ENCODE measurements around the gene CIRBP.

DNA sequence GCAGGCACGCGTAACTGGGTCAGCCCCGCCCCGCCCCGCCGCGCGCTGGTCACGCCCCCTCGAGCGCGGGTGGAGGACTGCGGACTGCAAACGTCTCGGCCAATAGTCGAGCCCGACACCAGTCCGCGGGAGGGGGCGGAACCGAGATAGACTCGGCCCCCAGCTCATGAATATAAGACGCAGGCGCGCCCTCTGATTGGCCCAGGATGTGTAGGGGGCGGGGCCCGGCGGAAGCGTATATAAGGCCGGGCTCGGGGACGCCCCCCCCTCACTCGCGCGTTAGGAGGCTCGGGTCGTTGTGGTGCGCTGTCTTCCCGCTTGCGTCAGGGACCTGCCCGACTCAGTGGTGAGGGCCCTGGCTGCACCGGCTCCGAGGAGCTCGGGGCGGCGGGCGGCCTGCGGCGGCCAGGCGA is at the start of gene CIRBP:
- TF ChIP-seq POLR2A (IDR thresholded peaks at IDR 0.05; ENCODE audit: low read length) = peak; percentile 98
- no peak for TF ChIP-seq GATA1 (IDR thresholded peaks at IDR 0.05; ENCODE audit: low read depth, low read length)
